Measurements from ENCODE around the gene DEFB112. TPM values are rescaled to one million over a fixed set of nuclear protein-coding genes. Genes with fewer than 3 reads are reported as not detected.

Gene DEFB112
- total and polyA plus RNA-seq, 9 of the 15 experiments (the other 6 are each of a cell fraction or from before 2014, with no cell fraction given), result not detected

- TF ChIP-seq, protein P1, sequence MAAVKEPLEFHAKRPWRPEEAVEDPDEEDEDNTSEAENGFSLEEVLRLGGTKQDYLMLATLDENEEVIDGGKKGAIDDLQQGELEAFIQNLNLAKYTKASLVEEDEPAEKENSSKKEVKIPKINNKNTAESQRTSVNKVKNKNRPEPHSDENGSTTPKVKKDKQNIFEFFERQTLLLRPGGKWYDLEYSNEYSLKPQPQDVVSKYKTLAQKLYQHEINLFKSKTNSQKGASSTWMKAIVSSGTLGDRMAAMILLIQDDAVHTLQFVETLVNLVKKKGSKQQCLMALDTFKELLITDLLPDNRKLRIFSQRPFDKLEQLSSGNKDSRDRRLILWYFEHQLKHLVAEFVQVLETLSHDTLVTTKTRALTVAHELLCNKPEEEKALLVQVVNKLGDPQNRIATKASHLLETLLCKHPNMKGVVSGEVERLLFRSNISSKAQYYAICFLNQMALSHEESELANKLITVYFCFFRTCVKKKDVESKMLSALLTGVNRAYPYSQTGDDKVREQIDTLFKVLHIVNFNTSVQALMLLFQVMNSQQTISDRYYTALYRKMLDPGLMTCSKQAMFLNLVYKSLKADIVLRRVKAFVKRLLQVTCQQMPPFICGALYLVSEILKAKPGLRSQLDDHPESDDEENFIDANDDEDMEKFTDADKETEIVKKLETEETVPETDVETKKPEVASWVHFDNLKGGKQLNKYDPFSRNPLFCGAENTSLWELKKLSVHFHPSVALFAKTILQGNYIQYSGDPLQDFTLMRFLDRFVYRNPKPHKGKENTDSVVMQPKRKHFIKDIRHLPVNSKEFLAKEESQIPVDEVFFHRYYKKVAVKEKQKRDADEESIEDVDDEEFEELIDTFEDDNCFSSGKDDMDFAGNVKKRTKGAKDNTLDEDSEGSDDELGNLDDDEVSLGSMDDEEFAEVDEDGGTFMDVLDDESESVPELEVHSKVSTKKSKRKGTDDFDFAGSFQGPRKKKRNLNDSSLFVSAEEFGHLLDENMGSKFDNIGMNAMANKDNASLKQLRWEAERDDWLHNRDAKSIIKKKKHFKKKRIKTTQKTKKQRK (IDR thresholded peaks at IDR 0.05; ENCODE audit: borderline replicate concordance, low read depth, low read length), result no peak
- TF ChIP-seq, protein P2, sequence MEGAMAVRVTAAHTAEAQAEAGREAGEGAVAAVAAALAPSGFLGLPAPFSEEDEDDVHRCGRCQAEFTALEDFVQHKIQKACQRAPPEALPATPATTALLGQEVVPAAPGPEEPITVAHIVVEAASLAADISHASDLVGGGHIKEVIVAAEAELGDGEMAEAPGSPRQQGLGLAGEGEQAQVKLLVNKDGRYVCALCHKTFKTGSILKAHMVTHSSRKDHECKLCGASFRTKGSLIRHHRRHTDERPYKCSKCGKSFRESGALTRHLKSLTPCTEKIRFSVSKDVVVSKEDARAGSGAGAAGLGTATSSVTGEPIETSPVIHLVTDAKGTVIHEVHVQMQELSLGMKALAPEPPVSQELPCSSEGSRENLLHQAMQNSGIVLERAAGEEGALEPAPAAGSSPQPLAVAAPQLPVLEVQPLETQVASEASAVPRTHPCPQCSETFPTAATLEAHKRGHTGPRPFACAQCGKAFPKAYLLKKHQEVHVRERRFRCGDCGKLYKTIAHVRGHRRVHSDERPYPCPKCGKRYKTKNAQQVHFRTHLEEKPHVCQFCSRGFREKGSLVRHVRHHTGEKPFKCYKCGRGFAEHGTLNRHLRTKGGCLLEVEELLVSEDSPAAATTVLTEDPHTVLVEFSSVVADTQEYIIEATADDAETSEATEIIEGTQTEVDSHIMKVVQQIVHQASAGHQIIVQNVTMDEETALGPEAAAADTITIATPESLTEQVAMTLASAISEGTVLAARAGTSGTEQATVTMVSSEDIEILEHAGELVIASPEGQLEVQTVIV (CRISPR knock-in tag; IDR thresholded peaks at IDR 0.05; ENCODE audit: borderline replicate concordance), result no peak
- TF ChIP-seq MED1 (CRISPR knock-in tag; IDR thresholded peaks at IDR 0.05; ENCODE audit: borderline replicate concordance), result no peak
- no peak for TF ChIP-seq EGR1 (conservative IDR thresholded peaks at IDR 0.05)
- no peak for TF ChIP-seq ELK3 (CRISPR knock-in tag; IDR thresholded peaks at IDR 0.05)
- TF ChIP-seq, protein P3, sequence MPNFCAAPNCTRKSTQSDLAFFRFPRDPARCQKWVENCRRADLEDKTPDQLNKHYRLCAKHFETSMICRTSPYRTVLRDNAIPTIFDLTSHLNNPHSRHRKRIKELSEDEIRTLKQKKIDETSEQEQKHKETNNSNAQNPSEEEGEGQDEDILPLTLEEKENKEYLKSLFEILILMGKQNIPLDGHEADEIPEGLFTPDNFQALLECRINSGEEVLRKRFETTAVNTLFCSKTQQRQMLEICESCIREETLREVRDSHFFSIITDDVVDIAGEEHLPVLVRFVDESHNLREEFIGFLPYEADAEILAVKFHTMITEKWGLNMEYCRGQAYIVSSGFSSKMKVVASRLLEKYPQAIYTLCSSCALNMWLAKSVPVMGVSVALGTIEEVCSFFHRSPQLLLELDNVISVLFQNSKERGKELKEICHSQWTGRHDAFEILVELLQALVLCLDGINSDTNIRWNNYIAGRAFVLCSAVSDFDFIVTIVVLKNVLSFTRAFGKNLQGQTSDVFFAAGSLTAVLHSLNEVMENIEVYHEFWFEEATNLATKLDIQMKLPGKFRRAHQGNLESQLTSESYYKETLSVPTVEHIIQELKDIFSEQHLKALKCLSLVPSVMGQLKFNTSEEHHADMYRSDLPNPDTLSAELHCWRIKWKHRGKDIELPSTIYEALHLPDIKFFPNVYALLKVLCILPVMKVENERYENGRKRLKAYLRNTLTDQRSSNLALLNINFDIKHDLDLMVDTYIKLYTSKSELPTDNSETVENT (CRISPR knock-in tag; IDR thresholded peaks at IDR 0.05), result no peak
- TF ChIP-seq POLR2G (IDR thresholded peaks at IDR 0.05; ENCODE audit: low read depth, low read length), result no peak
These were observed 37.7 kb upstream of the DEFB112 start (continued) for GRCh38 chr6:50087231-50087954.
